Measurements from ENCODE around the gene C1QTNF3.

C1QTNF3 gene

DNA sequence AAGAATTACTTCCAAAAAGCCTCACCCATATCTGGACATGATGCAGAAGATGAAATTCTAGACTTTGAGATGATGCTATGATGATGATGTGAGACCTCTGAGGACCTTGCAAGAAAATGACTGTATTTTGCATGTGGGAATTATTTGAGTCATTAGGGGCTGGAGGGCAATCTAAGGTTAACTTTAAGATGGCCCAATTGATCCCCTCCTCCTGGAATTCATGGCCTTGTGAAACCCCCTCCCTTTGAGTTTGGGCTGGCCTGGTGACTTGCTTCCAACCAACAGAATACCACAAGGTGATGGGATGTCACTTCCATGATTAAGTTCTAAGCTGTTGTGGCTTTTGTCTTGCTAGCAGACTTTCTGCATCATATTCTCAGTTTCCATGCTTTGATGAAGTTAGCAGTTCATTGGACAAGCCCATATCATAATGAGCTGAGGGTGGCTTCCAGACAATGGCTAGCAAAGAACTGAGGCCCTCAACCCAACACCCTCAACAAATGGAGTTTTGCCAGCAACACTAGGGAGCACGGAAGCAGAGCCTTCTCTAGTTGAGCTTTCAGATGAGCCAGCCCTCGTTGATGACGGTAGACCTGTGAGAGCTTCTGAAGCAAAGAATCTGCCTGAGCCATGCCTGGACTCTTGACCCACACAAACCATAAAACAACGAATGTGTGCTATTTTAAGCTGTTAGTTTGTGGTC is 27.7 kb downstream of the C1QTNF3 start:
- ChIA-PET POLR2A (no interaction called here), CTCF (interaction anchor here (1.0 to 1.4 kb wide), 3 partner anchors 17 to 25 kb away, joined by 5 read pairs; no protein-coding TSS in a partner anchor)
- H3K36me3 ChIP-seq (ENCODE audit: control insufficient read depth in 2 of 2, insufficient read depth in 1 of 2, low read length in 2 of 2): no peaks in the 10 kb centered on the region
- no peak overlapping the region for H3K4me3 ChIP-seq (ENCODE audit: low read depth, low read length)
- TF ChIP-seq, protein P1, sequence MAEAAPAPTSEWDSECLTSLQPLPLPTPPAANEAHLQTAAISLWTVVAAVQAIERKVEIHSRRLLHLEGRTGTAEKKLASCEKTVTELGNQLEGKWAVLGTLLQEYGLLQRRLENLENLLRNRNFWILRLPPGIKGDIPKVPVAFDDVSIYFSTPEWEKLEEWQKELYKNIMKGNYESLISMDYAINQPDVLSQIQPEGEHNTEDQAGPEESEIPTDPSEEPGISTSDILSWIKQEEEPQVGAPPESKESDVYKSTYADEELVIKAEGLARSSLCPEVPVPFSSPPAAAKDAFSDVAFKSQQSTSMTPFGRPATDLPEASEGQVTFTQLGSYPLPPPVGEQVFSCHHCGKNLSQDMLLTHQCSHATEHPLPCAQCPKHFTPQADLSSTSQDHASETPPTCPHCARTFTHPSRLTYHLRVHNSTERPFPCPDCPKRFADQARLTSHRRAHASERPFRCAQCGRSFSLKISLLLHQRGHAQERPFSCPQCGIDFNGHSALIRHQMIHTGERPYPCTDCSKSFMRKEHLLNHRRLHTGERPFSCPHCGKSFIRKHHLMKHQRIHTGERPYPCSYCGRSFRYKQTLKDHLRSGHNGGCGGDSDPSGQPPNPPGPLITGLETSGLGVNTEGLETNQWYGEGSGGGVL (tag by site-specific recombination; IDR thresholded peaks at IDR 0.05): no peak
- TF ChIP-seq ZNF366 (tag by site-specific recombination; conservative IDR thresholded peaks at IDR 0.05) (no peak), ZNF548 (tag by site-specific recombination; IDR thresholded peaks at IDR 0.05) (no peak), WT1 (tag by site-specific recombination; IDR thresholded peaks at IDR 0.05) (no peak)
- H3K4me1 ChIP-seq (ENCODE audit: control insufficient read depth, insufficient read depth, low read length): no peaks in the 10 kb centered on the region; the same call in 1 of the 2 replicates
- no peak overlapping the region for H3K27ac ChIP-seq (ENCODE audit: extremely low read depth, low read depth, low read length)
- H3K9me3 ChIP-seq (ENCODE audit: control insufficient read depth, insufficient read depth, low read depth, low read length): no peaks in the 10 kb centered on the region; the same call in 1 of the 2 replicates

DNA sequence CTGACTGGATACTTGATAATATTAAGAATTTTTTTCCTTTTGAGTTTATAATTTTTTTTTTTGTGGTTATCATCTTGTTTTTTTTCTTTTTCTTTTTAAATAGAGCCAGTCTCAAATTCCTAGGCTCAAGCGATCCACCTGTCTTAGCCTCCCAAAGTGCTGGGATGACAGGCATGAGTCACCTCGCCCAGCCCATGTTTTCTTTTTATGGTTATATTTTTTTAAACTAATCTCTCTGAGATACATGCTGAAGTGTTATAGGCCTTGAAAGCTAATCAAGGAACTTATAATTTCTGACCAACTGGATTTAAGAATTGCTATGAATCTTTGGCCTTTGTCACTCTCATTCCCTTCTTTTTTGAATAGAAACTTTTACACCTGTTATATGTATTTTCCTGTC is 28.4 kb downstream of the C1QTNF3 start:
- ChIA-PET POLR2A (no interaction called here), CTCF (interaction anchor here (1.0 to 1.4 kb wide), 3 partner anchors 17 to 25 kb away, joined by 5 read pairs; no protein-coding TSS in a partner anchor)
- H3K4me1 ChIP-seq (ENCODE audit: control insufficient read depth, insufficient read depth, low read length): peaks cover 1% of the 10 kb centered on the region
- no peak overlapping the region for H3K4me3 ChIP-seq (ENCODE audit: low read depth, low read length)
- H3K9me3 ChIP-seq (ENCODE audit: control insufficient read depth, insufficient read depth, low read depth, low read length): no peaks in the 10 kb centered on the region; the same call in 1 of the 2 replicates
- no peaks in the 10 kb centered on the region for H3K36me3 ChIP-seq (ENCODE audit: control insufficient read depth in 2 of 2, insufficient read depth in 1 of 2, low read length in 2 of 2)
- TF ChIP-seq ZNF664 (tag by site-specific recombination; IDR thresholded peaks at IDR 0.05): no peak
- TF ChIP-seq ZNF274 (IDR thresholded peaks at IDR 0.05; ENCODE audit: low read length): no peak
- TF ChIP-seq ZNF274 (tag by site-specific recombination; IDR thresholded peaks at IDR 0.05; ENCODE audit: borderline replicate concordance): no peak
- TF ChIP-seq ZNF747 (tag by site-specific recombination; IDR thresholded peaks at IDR 0.05): no peak
- TF ChIP-seq MZF1 (tag by site-specific recombination; IDR thresholded peaks at IDR 0.05; ENCODE audit: borderline replicate concordance): no peak
- TF ChIP-seq, protein P2, sequence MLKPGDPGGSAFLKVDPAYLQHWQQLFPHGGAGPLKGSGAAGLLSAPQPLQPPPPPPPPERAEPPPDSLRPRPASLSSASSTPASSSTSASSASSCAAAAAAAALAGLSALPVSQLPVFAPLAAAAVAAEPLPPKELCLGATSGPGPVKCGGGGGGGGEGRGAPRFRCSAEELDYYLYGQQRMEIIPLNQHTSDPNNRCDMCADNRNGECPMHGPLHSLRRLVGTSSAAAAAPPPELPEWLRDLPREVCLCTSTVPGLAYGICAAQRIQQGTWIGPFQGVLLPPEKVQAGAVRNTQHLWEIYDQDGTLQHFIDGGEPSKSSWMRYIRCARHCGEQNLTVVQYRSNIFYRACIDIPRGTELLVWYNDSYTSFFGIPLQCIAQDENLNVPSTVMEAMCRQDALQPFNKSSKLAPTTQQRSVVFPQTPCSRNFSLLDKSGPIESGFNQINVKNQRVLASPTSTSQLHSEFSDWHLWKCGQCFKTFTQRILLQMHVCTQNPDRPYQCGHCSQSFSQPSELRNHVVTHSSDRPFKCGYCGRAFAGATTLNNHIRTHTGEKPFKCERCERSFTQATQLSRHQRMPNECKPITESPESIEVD (tag by site-specific recombination; IDR thresholded peaks at IDR 0.05): no peak
- no peak for TF ChIP-seq ZBTB21 (tag by site-specific recombination; IDR thresholded peaks at IDR 0.05)
- no peak for TF ChIP-seq ZBTB48 (tag by site-specific recombination; IDR thresholded peaks at IDR 0.05)
- no peak overlapping the region for H3K27ac ChIP-seq (ENCODE audit: extremely low read depth, low read depth, low read length)

DNA sequence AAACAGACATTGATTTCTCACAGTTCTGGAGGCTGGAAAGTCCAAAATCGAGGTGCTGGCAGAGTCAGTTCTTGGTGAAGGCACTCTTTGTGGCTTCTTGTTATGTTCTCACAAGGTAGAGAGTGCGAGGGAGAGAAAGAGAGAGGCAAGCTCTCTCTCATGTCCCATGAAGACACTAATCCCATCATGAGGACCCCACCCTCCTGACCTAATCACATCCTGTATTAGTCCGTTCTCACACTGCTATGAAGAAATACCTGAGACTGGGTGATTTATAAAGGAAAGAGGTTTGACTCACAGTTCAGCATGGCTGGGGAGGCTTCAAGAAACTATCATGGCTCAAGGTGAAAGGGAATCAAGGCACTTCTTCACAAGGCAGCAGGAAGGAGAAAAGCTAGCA is 29.5 kb downstream of the C1QTNF3 start:
- H3K9me3 ChIP-seq (ENCODE audit: control insufficient read depth, insufficient read depth, low read depth, low read length): no peaks in the 10 kb centered on the region; the same call in 1 of the 2 replicates
- no peaks in the 10 kb centered on the region for H3K36me3 ChIP-seq (ENCODE audit: control insufficient read depth in 2 of 2, insufficient read depth in 1 of 2, low read length in 2 of 2)
- no peak overlapping the region for H3K27ac ChIP-seq (ENCODE audit: extremely low read depth, low read depth, low read length)
- H3K4me3 ChIP-seq (ENCODE audit: low read depth, low read length): no peak overlapping the region
- POLR2A ChIA-PET: no interaction called here
- no peak for TF ChIP-seq ZNF530 (tag by site-specific recombination; IDR thresholded peaks at IDR 0.05; ENCODE audit: low read depth)
- no peak for TF ChIP-seq ZNF426 (tag by site-specific recombination; IDR thresholded peaks at IDR 0.05)
- TF ChIP-seq ZEB2 (tag by site-specific recombination; IDR thresholded peaks at IDR 0.05): no peak
- CTCF ChIA-PET: interaction anchor here (0.9 to 2.5 kb wide), 2 partner anchors 16 to 52 kb away, joined by 4 to 8 read pairs; no protein-coding TSS in a partner anchor
- peaks cover 9% of the 10 kb centered on the region for H3K4me1 ChIP-seq (ENCODE audit: control insufficient read depth, insufficient read depth, low read length)
